ENCODE results near the gene ROBO2. TPM values are rescaled to one million over a fixed set of nuclear protein-coding genes. Genes with fewer than 3 reads are reported as not detected.

The ROBO2 gene
- total and polyA plus RNA-seq, 10 donors, result 0.41 to 14.8 (median 5.2) TPM

- intact Hi-C loops (cut with DNase I; ENCODE audit: low total_unique reads), result no loop called here
- no peak overlapping the region for H3K4me3 ChIP-seq
- no peaks in the 10 kb centered on the region for H3K27me3 ChIP-seq (replicated peaks in 1 of 7)
- no peak overlapping the region for H3K27ac ChIP-seq
- no peaks in the 10 kb centered on the region for H3K36me3 ChIP-seq
- H3K4me1 ChIP-seq, result no peaks in the 10 kb centered on the region
- WGBS, 5 donors, result 81 to 89% (median 87%) methylated on average over 5 of the region's 5 CpGs
- no peak for DNase-seq
- TF ChIP-seq CTCF (IDR thresholded peaks at IDR 0.05 in 8 of 11, conservative IDR thresholded peaks at IDR 0.05 in 3 of 11) (no peak), POLR2A (IDR thresholded peaks at IDR 0.05) (no peak), POLR2AphosphoS5 (IDR thresholded peaks at IDR 0.05) (no peak)
- peaks cover 0 to 5% (median 0%) of the 10 kb centered on the region in 8 donors for H3K9me3 ChIP-seq
These were observed 382.0 kb downstream of the ROBO2 start for GRCh38 chr3:77421916-77422315.

- intact Hi-C loops (cut with DNase I; ENCODE audit: low total_unique reads), result no loop called here
- Histone ChIP-seq H3K27me3 (replicated peaks in 1 of 7) (no peaks in the 10 kb centered on the region), H3K27ac (no peak overlapping the region), H3K36me3 (no peaks in the 10 kb centered on the region), H3K4me1 (no peaks in the 10 kb centered on the region), H3K9me3 (peaks cover 0 to 8% (median 0%) of the 10 kb centered on the region in 8 donors), H3K4me3 (no peak overlapping the region)
- TF ChIP-seq POLR2A (IDR thresholded peaks at IDR 0.05) (no peak), CTCF (IDR thresholded peaks at IDR 0.05 in 8 of 11, conservative IDR thresholded peaks at IDR 0.05 in 3 of 11) (no peak), POLR2AphosphoS5 (IDR thresholded peaks at IDR 0.05) (no peak)
- DNase-seq, result no peak
These were observed 386.6 kb downstream of the ROBO2 start for GRCh38 chr3:77426531-77426930.

- Histone ChIP-seq H3K9me3 (peaks cover 0 to 8% (median 0%) of the 10 kb centered on the region in 8 donors), H3K27me3 (replicated peaks in 1 of 7) (no peaks in the 10 kb centered on the region), H3K4me1 (no peaks in the 10 kb centered on the region), H3K27ac (no peak overlapping the region), H3K36me3 (no peaks in the 10 kb centered on the region), H3K4me3 (no peak overlapping the region)
- intact Hi-C loops (cut with DNase I; ENCODE audit: low total_unique reads), result no loop called here
- TF ChIP-seq POLR2A (IDR thresholded peaks at IDR 0.05) (no peak), POLR2AphosphoS5 (IDR thresholded peaks at IDR 0.05) (no peak), CTCF (IDR thresholded peaks at IDR 0.05 in 8 of 11, conservative IDR thresholded peaks at IDR 0.05 in 3 of 11) (no peak)
- no peak for DNase-seq
- WGBS, 5 donors, result 72 to 84% (median 78%) methylated on average over 3 of the region's 3 CpGs
These were observed 387.6 kb downstream of the ROBO2 start for GRCh38 chr3:77427528-77427927.

GRCh38 chr3:77436908-77437307 lies 397.0 kb downstream of the ROBO2 start:
- DNase-seq, result no peak
- no peak overlapping the region for H3K27ac ChIP-seq
- H3K4me3 ChIP-seq, result no peak overlapping the region
- intact Hi-C loops (cut with DNase I; ENCODE audit: low total_unique reads), result no loop called here
- H3K9me3 ChIP-seq, result no peaks in the 10 kb centered on the region
- no peaks in the 10 kb centered on the region for H3K4me1 ChIP-seq
- no peak for TF ChIP-seq POLR2A (IDR thresholded peaks at IDR 0.05)
- no peak for TF ChIP-seq CTCF (IDR thresholded peaks at IDR 0.05 in 8 of 11, conservative IDR thresholded peaks at IDR 0.05 in 3 of 11)
- TF ChIP-seq POLR2AphosphoS5 (IDR thresholded peaks at IDR 0.05), result no peak
- H3K27me3 ChIP-seq (replicated peaks in 1 of 7), result no peaks in the 10 kb centered on the region
- no peaks in the 10 kb centered on the region for H3K36me3 ChIP-seq
